Measurements from ENCODE around the gene RSRC1.
"Not testable (repeated sequence)": the region's sequence is repeated elsewhere in the genome, so short reads cannot be mapped to it uniquely, and the experiment has no call there.

The RSRC1 gene

DNA sequence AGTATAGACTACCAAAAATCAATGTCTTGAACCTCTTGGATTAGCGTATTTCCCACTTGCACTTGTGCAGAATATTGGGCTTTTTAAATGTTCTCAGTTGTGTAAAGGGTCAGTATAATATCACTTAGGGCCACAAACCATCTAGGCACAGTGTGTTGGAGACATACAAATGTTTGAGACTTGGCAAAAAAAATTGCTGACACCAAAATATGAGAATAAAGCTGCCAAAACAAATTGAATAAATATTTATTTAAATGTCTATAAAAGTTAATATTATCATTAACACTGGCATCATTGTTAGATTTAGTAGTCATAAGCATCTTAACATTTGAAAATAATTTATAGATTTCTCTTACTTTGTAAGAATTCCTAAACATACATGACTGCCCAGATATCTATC, 430.2 kb downstream of the RSRC1 start:
- Histone ChIP-seq H3K36me3 (ENCODE audit: insufficient read depth) (no peaks in the 10 kb centered on the region), H3K27ac (no peak overlapping the region), H3K9ac (no peak overlapping the region), H4K20me1 (ENCODE audit: insufficient read depth) (no peaks in the 10 kb centered on the region), H3K4me3 (IDR thresholded peaks at IDR 0.05; ENCODE audit: insufficient read depth, low read depth, low read length) (no peak overlapping the region), H2AFZ (ENCODE audit: low read depth) (no peak overlapping the region), H3K27me3 (ENCODE audit: insufficient read depth, low read depth) (no peaks in the 10 kb centered on the region), H3K4me1 (ENCODE audit: low read depth, poor library complexity, severe bottlenecking) (no peaks in the 10 kb centered on the region), H3K4me2 (no peak overlapping the region), H3K79me2 (ENCODE audit: insufficient read depth, low read depth) (no peaks in the 10 kb centered on the region)
- no peak for TF ChIP-seq CTCF (conservative IDR thresholded peaks at IDR 0.05; ENCODE audit: low read depth, low read length)

GRCh38 chr3:158548691-158549090, 438.8 kb downstream of the RSRC1 start:
- TF ChIP-seq CTCF (conservative IDR thresholded peaks at IDR 0.05; ENCODE audit: low read depth, low read length): no peak
- H4K20me1 ChIP-seq (ENCODE audit: insufficient read depth): no peaks in the 10 kb centered on the region
- no peak overlapping the region for H3K9ac ChIP-seq
- no peak overlapping the region for H3K4me3 ChIP-seq (IDR thresholded peaks at IDR 0.05; ENCODE audit: insufficient read depth, low read depth, low read length)
- no peak overlapping the region for H3K4me2 ChIP-seq
- no peak overlapping the region for H2AFZ ChIP-seq (ENCODE audit: low read depth)
- H3K27ac ChIP-seq: no peak overlapping the region
- H3K4me1 ChIP-seq (ENCODE audit: low read depth, poor library complexity, severe bottlenecking): no peaks in the 10 kb centered on the region
- no peaks in the 10 kb centered on the region for H3K79me2 ChIP-seq (ENCODE audit: insufficient read depth, low read depth)
- H3K27me3 ChIP-seq (ENCODE audit: insufficient read depth, low read depth): no peaks in the 10 kb centered on the region
- no peaks in the 10 kb centered on the region for H3K36me3 ChIP-seq (ENCODE audit: insufficient read depth)

DNA sequence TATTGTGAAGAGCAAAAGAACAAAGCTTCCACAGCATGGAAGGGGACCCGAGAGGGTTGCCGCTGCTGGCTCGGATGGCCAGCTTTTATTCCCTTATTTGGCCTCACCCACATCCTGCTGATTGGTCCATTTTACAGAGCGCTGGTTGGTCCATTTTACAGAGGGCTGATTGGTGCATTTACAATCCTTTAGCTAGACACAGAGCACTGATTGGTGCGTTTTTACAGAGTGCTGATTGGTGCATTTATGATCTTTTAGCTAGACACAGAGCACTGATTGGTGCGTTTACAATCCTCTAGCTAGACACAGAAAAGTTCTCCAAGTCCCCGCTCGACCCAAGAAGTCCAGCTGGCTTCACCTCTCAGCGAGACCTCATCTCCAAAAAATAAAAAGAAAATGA, 440.0 kb downstream of the RSRC1 start:
- not testable (repeated sequence) for H3K4me3 ChIP-seq (IDR thresholded peaks at IDR 0.05; ENCODE audit: insufficient read depth, low read depth, low read length); H3K27ac ChIP-seq; H3K9ac ChIP-seq; H2AFZ ChIP-seq (ENCODE audit: low read depth); H3K36me3 ChIP-seq (ENCODE audit: insufficient read depth); H3K4me2 ChIP-seq; H3K4me1 ChIP-seq (ENCODE audit: low read depth, poor library complexity, severe bottlenecking); H3K27me3 ChIP-seq (ENCODE audit: insufficient read depth, low read depth); H4K20me1 ChIP-seq (ENCODE audit: insufficient read depth); H3K79me2 ChIP-seq (ENCODE audit: insufficient read depth, low read depth)

DNA sequence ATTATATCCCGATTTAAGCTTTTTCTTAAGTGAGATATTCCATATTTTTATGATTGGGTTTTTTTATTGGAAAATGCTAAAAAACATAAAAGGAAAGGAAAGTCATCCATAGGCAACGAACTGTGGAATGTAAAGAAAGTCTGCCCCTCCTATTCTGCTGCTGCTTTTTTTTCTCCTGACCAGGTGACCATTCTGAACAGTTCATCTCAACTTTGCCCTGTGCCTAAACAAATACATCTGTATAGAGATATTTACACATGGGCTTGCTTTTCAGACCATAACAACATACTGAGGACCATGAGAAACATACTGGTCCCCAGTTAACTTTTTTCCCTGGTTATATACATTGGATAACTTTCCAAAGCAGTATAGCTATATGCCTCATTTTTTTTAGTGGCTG, 442.2 kb downstream of the RSRC1 start:
- Histone ChIP-seq H4K20me1 (ENCODE audit: insufficient read depth) (no peaks in the 10 kb centered on the region), H3K36me3 (ENCODE audit: insufficient read depth) (no peaks in the 10 kb centered on the region), H2AFZ (ENCODE audit: low read depth) (no peak overlapping the region), H3K27ac (no peak overlapping the region), H3K9ac (no peak overlapping the region), H3K4me1 (ENCODE audit: low read depth, poor library complexity, severe bottlenecking) (no peaks in the 10 kb centered on the region), H3K27me3 (ENCODE audit: insufficient read depth, low read depth) (no peaks in the 10 kb centered on the region), H3K79me2 (ENCODE audit: insufficient read depth, low read depth) (no peaks in the 10 kb centered on the region), H3K4me2 (no peak overlapping the region), H3K4me3 (IDR thresholded peaks at IDR 0.05; ENCODE audit: insufficient read depth, low read depth, low read length) (no peak overlapping the region)
- TF ChIP-seq CTCF (conservative IDR thresholded peaks at IDR 0.05; ENCODE audit: low read depth, low read length): no peak

GRCh38 chr3:158559504-158559903, 449.6 kb downstream of the RSRC1 start:
- no peaks in the 10 kb centered on the region for H3K36me3 ChIP-seq (ENCODE audit: insufficient read depth)
- H3K27ac ChIP-seq: no peak overlapping the region
- H3K9ac ChIP-seq: no peak overlapping the region
- TF ChIP-seq CTCF (conservative IDR thresholded peaks at IDR 0.05; ENCODE audit: low read depth, low read length): no peak
- H2AFZ ChIP-seq (ENCODE audit: low read depth): no peak overlapping the region
- H3K27me3 ChIP-seq (ENCODE audit: insufficient read depth, low read depth): no peaks in the 10 kb centered on the region
- H3K4me3 ChIP-seq (IDR thresholded peaks at IDR 0.05; ENCODE audit: insufficient read depth, low read depth, low read length): no peak overlapping the region
- no peak overlapping the region for H3K4me2 ChIP-seq
- no peaks in the 10 kb centered on the region for H3K79me2 ChIP-seq (ENCODE audit: insufficient read depth, low read depth)
- H4K20me1 ChIP-seq (ENCODE audit: insufficient read depth): no peaks in the 10 kb centered on the region
- H3K4me1 ChIP-seq (ENCODE audit: low read depth, poor library complexity, severe bottlenecking): no peaks in the 10 kb centered on the region

Data from KMS-11 (cell line).